Fibroblast of lung (primary cell): ENCODE data around the gene PPM1H. TPM values are rescaled to one million over a fixed set of nuclear protein-coding genes. Genes with fewer than 3 reads are reported as not detected.

Experiments
- DNase-seq, 2 donors: peaks; one replicate each; pipeline versions ENCODE4 v3.0.0 to v3.0.0-alpha.2; 2010; ENCODE audit warnings: low read depth in 2 of 2
- H2AFZ ChIP-seq: 2 replicates; pipeline ENCODE4 v1.5.1; 2012; ENCODE audit warnings: low read length, control low read depth, inconsistent platforms
- H3K27ac ChIP-seq: 2 replicates; pipeline ENCODE4 v1.5.1; 2011; ENCODE audit warnings: low read length, control low read depth; ENCODE audit not compliant: insufficient read depth
- H3K27me3 ChIP-seq: 2 replicates; pipeline ENCODE4 v1.5.1; 2011; ENCODE audit warnings: mild to moderate bottlenecking, low read length; ENCODE audit not compliant: control insufficient read depth, insufficient read depth
- H3K36me3 ChIP-seq: 2 replicates; pipeline ENCODE4 v1.5.1; 2011; ENCODE audit warnings: low read length; ENCODE audit not compliant: control insufficient read depth, insufficient read depth
- H3K4me1 ChIP-seq: 2 replicates; pipeline ENCODE4 v1.5.1; 2011; ENCODE audit warnings: low read length; ENCODE audit not compliant: control insufficient read depth, insufficient read depth; ENCODE audit errors: extremely low read depth
- H3K4me2 ChIP-seq: 2 replicates; pipeline ENCODE4 v1.5.1; 2011; ENCODE audit warnings: low read length, control low read depth; ENCODE audit not compliant: insufficient read depth; ENCODE audit errors: extremely low read depth
- H3K4me3 ChIP-seq, 4 experiments: fragments of 200-600 bp in 1 of 4; sonication (generic) in 1 of 4; replicated peaks in 1 of 4; 2 replicates each; pipeline ENCODE4 v1.5.1; 2011 to 2016; ENCODE audit warnings: low read length in 4 of 4, low read depth in 3 of 4, mild to moderate bottlenecking in 3 of 4, control low read depth in 2 of 4, inconsistent platforms in 1 of 4, mixed read lengths in 1 of 4; ENCODE audit not compliant: insufficient read depth in 1 of 4; ENCODE audit errors: control extremely low read depth in 1 of 4
- H3K79me2 ChIP-seq: 2 replicates; pipeline ENCODE4 v1.5.1; 2012; ENCODE audit warnings: mild to moderate bottlenecking, low read length, inconsistent platforms; ENCODE audit not compliant: control insufficient read depth, insufficient read depth
- H3K9ac ChIP-seq: 2 replicates; pipeline ENCODE4 v1.5.1; 2011; ENCODE audit warnings: mild to moderate bottlenecking, low read length, control low read depth; ENCODE audit not compliant: insufficient read depth
- H3K9me3 ChIP-seq: 2 replicates; pipeline ENCODE4 v1.5.1; 2012; ENCODE audit warnings: low read depth, low read length; ENCODE audit not compliant: control insufficient read depth, insufficient read depth
- H4K20me1 ChIP-seq: 2 replicates; pipeline ENCODE4 v1.5.1; 2011; ENCODE audit warnings: low read length; ENCODE audit not compliant: control insufficient read depth, insufficient read depth; ENCODE audit errors: extremely low read depth
- CTCF ChIP-seq, 2 donors: IDR thresholded peaks in 1 of 2; conservative IDR thresholded peaks in 1 of 2; 1 replicate in 1 of 2; 2 replicates in 1 of 2; pipeline ENCODE4 v1.5.1; 2011 to 2012; ENCODE audit warnings: low read length in 2 of 2, control low read depth in 1 of 2, inconsistent platforms in 1 of 2, low read depth in 1 of 2, mild to moderate bottlenecking in 1 of 2
- EZH2 ChIP-seq: IDR thresholded peaks from 2 replicates; pipeline ENCODE4 v1.5.1; 2012; ENCODE audit warnings: low read length, control low read depth, mild to moderate bottlenecking; ENCODE audit errors: missing control alignments
- polyA plus RNA-seq, 2 donors: library from polyadenylated mRNA; depleted of rRNA in 1 of 2; stranded (reverse) in 1 of 2; unstranded in 1 of 2; fragments of >200 nt; gene quantifications; 2 replicates each; pipeline ENCODE4 v1.2.1, GENCODE V29; 2011 to 2012; ENCODE audit warnings: missing spikeins in 1 of 2
- total RNA-seq: library from RNA; depleted of rRNA; stranded (reverse); fragments of >200 nt; gene quantifications from 2 replicates; pipeline ENCODE4 v1.2.1, GENCODE V29; 2014

PPM1H gene
- total and polyA plus RNA-seq, 2 donors (not counting 1 experiment from before 2014, with no cell fraction given), result 0.57 to 3.1 TPM

GRCh38 chr12:62720025-62720424 is 214.9 kb downstream of the PPM1H start:
- no peaks in the 10 kb centered on the region for H3K36me3 ChIP-seq
- H3K27me3 ChIP-seq, result no peaks in the 10 kb centered on the region
- H3K79me2 ChIP-seq, result no peaks in the 10 kb centered on the region
- no peak overlapping the region for H2AFZ ChIP-seq
- no peak overlapping the region for H3K9ac ChIP-seq
- DNase-seq, result no peak
- no peaks in the 10 kb centered on the region for H4K20me1 ChIP-seq
- H3K9me3 ChIP-seq, result no peaks in the 10 kb centered on the region
- TF ChIP-seq EZH2 (no peak), CTCF (conservative IDR thresholded peaks at IDR 0.05 in 1 of 2, IDR thresholded peaks at IDR 0.05 in 1 of 2; ENCODE audit: low read depth in 1 of 2, low read length in 2 of 2) (no peak)
- no peak overlapping the region for H3K4me2 ChIP-seq
- no peak overlapping the region for H3K4me3 ChIP-seq
- no peak overlapping the region for H3K27ac ChIP-seq
- peaks cover 28% of the 10 kb centered on the region for H3K4me1 ChIP-seq

DNA sequence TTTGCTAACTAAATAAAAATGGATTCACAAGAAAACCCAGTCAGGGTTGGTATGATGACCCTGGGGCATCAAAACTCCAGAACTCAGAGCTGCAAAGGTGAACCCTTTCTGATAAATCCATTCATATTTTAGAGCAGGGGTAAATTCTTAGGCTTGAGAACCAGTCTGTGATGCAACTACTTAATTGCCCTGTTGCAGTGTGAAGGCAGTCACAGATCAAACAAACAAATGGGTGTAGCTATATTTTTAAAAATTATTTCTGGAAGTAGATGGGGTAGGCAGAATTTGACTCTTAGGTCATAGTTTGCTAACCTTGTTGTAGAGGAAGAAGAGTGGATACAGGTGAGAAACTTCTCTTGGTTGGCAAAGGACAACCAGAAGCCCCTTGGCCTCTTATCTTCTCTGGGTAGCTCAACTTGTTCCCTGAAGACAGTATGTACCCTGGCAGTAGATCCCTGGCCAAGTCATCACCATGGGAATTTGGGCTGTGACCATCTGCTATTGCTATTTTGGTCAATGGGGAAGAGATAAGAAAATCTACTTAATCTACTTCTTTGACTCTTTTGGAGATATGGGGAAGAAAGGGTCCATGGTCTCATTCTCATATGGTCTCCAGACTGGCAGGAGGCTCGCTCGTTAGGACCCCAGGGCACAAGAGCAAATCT is 216.1 kb downstream of the PPM1H start:
- Histone ChIP-seq H3K27me3 (no peaks in the 10 kb centered on the region), H2AFZ (no peak overlapping the region), H3K9ac (no peak overlapping the region), H3K4me1 (peaks cover 23% of the 10 kb centered on the region), H3K36me3 (no peaks in the 10 kb centered on the region), H3K79me2 (no peaks in the 10 kb centered on the region), H3K9me3 (no peaks in the 10 kb centered on the region), H3K4me2 (no peak overlapping the region), H3K4me3 (no peak overlapping the region), H4K20me1 (no peaks in the 10 kb centered on the region), H3K27ac (no peak overlapping the region)
- no peak for TF ChIP-seq EZH2
- DNase-seq, result no peak

GRCh38 chr12:62717643-62718042 is 217.3 kb downstream of the PPM1H start:
- no peak for TF ChIP-seq EZH2
- TF ChIP-seq CTCF (conservative IDR thresholded peaks at IDR 0.05 in 1 of 2, IDR thresholded peaks at IDR 0.05 in 1 of 2; ENCODE audit: low read depth in 1 of 2, low read length in 2 of 2), result no peak
- Histone ChIP-seq H3K27me3 (no peaks in the 10 kb centered on the region), H3K27ac (no peak overlapping the region), H3K9ac (no peak overlapping the region), H3K4me1 (peaks cover 16% of the 10 kb centered on the region), H4K20me1 (no peaks in the 10 kb centered on the region), H3K36me3 (no peaks in the 10 kb centered on the region), H3K4me2 (no peak overlapping the region), H3K4me3 (no peak overlapping the region), H3K9me3 (no peaks in the 10 kb centered on the region), H3K79me2 (no peaks in the 10 kb centered on the region), H2AFZ (no peak overlapping the region)
- DNase-seq, result no peak
